Left lobe of liver (tissue), 2 donors: ENCODE measurements around the gene DDX49. TPM values are rescaled to one million over a fixed set of nuclear protein-coding genes. Genes with fewer than 3 reads are reported as not detected.

Experiments
- ATAC-seq: fragments of 200-7000 bp; cut with Tn5 transposase; one replicate; pipeline ENCODE4 v1.9.1; 2020; ENCODE audit warnings: mild to moderate bottlenecking, moderate library complexity
- DNase-seq: peaks from one replicate; pipeline ENCODE4 v3.0.0-alpha.2; 2020; ENCODE audit warnings: low spot score
- total RNA-seq: library from RNA; stranded (reverse); gene quantifications from one replicate; pipeline ENCODE4 v1.2.1, GENCODE V29; 2021
- donor health status: DM: no; HTN: no; CAD: no; lungs with moderate emphysema.
- donor health status: DM: no; HTN: yes; CAD: no.

The DDX49 gene, protein sequence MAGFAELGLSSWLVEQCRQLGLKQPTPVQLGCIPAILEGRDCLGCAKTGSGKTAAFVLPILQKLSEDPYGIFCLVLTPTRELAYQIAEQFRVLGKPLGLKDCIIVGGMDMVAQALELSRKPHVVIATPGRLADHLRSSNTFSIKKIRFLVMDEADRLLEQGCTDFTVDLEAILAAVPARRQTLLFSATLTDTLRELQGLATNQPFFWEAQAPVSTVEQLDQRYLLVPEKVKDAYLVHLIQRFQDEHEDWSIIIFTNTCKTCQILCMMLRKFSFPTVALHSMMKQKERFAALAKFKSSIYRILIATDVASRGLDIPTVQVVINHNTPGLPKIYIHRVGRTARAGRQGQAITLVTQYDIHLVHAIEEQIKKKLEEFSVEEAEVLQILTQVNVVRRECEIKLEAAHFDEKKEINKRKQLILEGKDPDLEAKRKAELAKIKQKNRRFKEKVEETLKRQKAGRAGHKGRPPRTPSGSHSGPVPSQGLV
- 18.9 TPM for total RNA-seq

DNA sequence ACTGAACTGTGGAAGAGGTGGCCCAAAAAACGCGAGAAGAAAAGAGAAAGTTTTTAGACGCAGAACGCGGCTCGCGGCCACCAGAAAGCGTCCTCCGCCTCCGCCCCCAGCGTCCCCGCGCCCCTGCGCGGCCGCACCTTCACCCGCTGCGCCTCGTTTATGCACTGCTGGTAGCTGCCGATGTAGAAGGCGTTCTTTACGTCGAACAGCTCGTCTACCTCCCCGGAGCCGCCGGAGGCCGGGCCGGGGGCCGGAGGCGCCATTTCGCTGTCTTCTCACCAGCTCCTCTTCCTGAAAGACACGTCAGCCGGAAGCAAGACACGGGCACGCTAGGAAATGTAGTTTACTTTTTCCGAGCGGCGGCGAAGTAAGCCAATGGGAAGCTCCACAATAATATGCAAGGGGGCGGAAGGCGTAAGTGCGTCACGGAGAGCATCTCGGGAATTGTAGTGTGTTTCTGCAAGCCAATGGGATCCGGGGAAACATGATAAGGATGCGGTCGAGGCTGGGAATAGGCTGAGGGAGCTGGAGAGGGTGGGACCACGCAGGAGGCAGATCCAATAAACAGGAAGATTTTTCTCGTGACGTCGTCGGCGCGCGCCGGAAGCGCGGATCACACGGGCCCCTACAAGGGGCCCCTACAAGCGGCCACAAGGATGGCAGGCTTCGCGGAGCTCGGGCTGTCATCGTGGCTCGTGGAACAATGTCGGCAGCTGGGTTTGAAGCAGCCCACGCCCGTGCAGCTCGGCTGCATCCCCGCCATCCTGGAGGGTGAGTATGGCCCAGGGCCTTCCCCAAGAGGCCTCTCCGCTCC, at the start of gene DDX49, which contains the start of gene COPE:
Gene DDX49, plus strand, starts transcription at position 630 of the 814 bp plus-strand sequence. Its CDS starts 27 bp downstream, at position 657.
Gene COPE, minus strand, starts transcription at position 302 of the 814 bp plus-strand sequence. Its CDS starts 39 bp downstream, at position 263.
- ATAC-seq (peak; percentile 97), DNase-seq (peak; percentile 98)

DNA sequence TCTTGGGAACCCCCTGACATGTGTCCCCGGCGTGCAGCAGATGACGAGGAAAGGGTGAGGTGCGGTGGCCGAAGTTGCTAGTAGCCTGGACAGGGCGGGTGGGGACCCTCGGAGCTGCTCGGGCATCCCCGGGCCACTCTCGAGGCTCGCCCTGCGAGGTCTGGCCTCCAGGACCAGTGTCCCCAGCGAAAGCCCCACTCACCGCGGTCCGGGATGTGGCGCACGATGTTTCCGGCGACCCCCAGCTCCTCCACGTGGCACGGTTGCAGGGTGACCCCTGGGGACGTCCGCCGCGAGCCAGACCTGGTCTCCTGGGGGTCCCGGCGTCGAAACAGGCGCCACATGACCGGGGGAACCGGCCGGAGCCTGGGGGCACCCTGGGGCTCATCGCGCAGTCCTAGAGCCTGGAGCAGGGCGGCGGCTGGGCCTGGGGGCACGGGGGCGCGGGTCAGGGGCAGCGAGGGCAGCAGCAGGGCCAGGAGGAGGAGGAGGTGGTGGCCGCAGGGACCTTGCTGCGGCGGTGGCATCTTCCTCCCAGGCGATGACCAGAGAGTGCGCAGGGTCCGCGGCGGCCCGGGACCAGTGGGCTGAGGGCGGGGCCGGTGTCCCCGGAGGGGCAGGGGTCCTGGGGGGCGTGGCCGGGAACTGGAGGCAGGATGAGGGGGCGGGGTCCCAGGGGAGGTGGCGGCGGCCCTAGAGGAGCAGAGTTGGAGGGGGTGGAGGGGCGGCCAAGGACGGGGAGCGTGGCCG, 49.6 kb upstream of the DDX49 start:
- peak; percentile 44 for DNase-seq
- ATAC-seq: no peak

DNA sequence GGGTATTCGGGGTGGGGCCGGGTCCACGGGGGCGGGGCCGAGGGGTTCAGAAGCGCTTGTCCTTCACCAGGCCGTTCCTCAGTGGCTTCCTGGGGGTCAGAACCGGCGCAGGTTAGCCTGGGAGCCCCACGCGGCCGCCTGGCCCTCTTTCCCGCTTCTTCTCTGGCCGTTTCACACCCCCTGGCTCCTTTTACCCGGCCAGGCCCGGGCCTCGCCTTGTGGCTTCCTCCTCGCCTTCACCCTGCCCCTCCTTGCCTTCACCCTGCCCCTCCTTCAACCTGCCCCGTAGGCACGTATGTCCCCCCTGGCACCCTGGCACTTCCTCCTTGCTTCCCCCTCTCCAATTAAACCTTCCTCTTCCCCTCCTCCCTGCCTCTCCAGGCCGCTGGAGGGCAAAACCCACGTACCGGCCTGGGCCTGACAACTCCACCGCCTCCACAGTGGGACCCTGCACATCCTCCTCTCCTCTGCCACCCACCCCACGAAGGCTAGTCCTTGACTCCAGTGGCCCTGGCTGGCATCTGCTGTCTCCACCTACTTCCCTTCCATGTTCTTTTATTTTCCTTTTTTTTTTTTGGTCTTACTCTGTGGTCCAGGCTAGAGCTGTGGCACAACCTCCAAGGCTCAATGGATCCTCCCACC, 48.9 kb upstream of the DDX49 start:
- ATAC-seq (no peak), DNase-seq (no peak)

DNA sequence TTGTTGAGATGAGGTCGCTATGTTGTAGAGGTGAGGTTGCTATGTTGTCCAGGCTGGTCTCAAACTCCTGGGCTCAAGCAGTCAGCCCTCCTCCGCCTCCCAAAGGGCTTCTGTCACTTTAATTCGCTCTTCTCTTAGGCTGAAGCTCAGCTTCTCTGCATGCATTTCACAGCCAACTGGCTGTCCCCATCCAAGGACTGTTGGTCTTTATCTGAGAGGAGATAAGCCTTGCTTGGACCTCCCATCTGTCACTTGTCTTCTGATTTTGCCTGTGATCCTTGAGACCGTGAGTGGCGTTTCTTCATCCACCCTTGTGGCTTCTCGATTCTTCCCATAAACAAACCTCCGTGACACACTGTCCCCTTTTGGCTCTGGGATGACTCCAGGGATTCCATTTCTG, 48.0 kb upstream of the DDX49 start:
- ATAC-seq: no peak
- DNase-seq: no peak

DNA sequence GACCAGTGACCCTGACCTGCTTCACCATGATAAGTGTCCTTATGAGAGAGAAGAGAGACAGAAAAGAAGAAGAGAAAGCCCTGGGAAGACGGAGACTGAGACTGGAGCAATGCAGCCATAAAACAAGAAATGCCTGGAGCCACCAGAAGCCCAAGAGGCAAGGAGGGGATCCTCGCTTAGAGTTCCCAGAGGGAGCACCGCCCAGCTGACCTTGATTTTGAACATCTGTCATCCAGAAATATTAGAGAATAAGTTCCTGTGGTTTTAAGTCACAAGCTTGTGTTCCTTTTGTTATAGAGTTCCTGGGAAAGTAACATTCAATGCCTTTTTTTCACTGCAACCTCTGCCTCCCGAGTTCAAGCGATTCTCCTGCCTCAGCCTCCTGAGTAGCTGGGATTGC, 43.8 kb upstream of the DDX49 start:
- DNase-seq (no peak), ATAC-seq (no peak)

DNA sequence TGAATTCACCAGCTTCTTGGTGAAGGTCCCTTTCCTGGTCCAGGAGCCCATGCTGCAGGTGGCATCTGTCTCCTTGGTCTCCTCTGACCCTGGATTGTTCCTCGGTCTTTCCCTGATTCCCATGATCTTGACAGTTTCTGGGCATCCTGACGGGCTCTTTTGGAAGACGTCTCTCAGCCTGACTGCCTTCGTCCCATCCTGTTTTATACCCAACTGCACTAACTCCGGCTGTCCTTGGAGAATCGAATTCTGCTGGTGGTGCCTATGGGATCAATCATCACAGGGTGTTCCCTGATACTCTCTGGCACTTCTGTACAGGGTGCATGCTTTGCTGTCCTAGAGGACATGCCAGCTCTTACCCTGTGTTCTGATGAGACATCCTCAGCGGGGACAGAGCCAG, 42.6 kb upstream of the DDX49 start:
- ATAC-seq: no peak

DNA sequence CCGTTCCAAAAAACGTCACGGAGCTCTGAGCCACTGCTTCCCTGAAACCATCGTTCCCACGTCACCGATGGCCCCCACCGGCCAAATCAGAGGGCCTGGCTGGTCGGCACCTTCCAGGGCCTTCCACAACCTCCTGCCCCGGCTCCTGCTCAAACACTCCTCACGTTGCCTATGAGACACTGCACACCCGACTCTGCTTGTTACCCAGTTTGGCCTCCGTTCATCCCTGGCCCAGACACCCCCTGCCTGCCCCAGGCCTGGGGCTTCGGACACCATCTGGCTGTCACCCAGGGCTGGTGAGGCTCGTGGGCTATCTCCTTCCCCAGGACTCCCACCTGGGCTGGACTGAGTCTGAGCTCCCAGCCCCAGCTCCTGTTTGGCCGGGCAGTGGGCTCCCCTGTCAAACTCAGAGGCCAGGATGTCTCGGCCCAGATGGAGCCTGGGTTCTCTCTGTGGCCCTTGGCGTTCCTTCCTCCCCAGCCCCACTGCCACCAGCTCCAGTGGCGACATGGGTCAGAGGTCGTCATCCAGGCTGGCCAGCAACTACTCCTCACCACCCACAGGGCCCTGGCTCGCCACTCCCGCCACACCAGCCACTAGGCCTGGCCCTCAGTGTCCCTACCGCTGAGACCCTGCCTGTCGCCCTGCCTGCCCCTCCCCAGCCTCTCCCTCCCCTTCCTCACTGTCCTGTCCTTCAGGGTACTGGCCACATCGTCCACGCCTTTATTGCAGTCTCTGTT, 41.3 kb upstream of the DDX49 start:
- DNase-seq (no peak), ATAC-seq (peak; percentile 25)

More for the DNA sequence above, 42.6 kb upstream of the DDX49 start:
- no peak for DNase-seq

DNA sequence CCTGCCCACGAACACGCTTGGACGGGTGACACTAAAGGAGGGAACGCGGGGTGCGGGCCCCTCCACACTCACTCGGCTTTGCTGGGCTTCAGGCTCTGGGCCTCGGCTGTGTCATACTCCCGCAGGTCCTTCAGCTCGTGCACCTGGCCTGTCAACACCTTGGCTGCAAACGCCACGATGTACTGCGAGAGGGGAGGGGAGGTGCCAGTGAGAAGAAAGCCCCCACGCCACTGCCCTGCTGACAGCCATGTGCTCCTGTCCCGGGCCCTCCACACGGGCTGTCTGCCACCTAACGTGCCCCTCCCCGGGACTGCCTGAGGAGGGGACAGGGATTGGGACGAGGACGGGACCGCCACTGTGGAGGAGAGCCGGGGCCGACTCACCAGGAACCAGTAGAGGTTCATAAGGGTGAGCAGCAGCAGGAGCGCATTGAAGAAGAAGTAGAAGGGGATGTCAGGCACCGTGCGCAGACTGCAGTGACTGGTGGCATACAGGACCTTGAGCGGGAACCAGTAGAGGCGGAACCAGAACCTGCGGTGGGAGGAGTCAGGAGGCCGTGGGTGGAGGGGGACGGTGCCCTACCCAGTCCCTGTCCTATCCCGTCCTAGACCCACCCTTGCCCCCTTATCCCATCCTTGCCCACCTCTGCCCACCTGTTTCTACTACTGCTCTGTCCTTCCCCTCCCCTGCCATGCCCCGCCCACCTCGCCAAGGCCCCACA, 40.5 kb upstream of the DDX49 start:
- ATAC-seq: no peak
- DNase-seq: no peak

DNA sequence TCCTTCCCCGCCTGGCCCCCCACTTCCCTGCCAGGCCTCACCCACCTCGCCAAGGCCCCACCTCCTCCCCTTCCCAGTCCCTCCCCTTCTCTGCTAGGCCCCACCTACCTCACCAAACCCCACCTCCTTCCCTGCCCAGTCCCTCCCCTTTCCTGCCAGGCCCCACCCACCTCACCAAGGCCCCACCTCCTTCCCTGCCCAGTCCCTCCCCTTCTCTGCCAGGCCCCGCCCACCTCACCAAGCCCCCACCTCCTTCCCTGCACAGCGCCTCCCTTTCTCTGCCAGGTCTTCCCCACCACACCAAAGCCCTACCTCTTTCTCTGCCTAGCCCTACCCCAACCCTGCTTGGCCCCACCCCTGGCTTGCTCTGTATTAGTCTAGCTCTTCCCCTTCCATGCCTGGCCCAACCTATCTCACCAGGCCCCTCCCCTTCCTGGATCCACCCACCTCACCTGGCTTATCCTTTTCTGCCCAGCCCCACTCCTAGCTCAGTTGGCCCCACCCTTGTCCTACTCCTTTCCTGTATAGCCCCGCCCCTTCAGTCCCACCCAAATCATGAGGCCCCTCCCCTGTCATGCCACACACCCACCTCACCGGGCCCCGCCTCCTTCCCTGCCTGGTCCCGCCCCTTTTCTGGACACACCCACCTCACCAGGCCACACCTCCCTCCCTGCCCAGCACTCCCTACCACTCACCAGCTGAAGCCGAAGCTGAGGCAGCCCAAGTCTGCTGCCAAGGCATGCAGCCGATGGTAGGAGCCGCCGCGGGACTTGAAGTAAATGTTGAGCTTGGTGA, 39.7 kb upstream of the DDX49 start:
- peak; percentile 27 for ATAC-seq

DNA sequence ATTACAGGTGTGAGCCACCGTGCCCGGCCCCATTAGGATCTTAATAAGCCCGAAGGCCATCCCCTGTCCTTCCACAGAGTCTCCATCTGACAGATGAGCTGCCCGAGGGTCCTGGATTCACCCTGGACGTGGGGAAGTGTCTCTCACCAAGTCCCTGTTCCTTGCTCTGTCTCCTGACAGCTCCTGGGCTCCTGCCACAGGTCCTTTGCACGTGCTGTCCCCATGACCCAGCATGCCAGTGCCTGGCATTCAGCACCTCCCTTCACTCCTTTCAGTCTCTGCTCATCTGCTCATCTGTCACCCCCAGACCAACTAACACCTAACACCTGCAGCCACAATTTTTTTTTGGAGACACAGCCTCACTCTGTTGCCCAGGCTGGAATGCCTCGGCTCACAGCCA, 38.0 kb upstream of the DDX49 start:
- ATAC-seq (no peak), DNase-seq (no peak)

More for the DNA sequence above, 39.7 kb upstream of the DDX49 start:
- no peak for DNase-seq

DNA sequence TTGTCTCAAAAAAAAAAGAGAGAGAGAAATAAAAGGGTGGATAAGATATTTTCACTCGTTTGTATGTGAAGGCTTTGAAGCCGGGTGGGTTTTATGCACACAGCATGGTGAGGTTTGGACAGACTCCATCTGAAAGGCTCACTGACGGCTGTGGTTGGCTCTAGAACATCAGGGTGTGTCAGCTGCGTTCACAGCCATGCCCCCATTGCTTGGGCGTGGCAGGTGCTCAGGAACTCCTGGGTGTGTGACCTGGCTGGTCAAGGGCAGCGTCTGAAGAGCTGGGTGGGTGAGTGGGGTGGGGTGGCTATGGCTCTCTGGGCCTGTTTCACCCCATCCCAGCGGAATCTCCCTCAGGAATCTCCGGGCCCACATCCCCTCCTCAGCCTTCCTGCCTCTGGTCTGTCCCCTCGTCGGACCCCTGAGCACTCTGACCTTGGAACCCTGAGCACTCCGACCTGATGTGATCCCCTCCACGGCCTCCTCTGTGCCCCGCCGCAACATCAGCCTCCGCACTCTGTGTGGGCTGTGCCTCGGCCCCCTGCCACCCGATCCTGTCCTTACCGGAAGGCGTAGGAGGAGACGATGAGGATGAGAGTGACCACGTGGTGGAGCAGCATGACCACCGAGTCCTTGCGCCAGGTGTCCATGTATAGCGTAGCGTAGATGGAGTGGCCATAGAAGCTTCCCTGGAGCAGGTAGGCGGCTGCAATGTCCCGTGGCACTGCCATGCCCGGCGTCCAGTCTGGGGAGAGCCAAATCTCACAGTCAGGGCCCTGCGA, 35.8 kb upstream of the DDX49 start:
- DNase-seq: no peak
- ATAC-seq: no peak

DNA sequence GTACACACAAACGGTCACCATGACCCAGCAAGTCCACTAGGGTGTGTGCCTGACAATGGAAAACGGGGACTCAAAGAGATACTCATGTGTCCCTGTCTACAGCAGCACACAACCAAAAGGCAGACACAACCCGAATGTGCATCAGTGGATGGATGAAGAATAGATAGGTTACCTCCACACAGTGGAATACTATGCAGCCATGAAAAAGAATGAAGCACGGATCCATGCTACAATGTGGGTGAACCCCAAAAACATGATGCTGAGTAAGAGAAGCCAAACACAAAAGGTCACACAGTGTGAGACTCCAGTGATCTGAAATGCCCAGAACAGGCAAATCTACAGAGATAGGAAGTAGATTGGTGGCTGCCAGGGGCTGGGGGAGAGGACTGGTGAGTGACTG, 32.5 kb upstream of the DDX49 start:
- DNase-seq (no peak), ATAC-seq (no peak)

DNA sequence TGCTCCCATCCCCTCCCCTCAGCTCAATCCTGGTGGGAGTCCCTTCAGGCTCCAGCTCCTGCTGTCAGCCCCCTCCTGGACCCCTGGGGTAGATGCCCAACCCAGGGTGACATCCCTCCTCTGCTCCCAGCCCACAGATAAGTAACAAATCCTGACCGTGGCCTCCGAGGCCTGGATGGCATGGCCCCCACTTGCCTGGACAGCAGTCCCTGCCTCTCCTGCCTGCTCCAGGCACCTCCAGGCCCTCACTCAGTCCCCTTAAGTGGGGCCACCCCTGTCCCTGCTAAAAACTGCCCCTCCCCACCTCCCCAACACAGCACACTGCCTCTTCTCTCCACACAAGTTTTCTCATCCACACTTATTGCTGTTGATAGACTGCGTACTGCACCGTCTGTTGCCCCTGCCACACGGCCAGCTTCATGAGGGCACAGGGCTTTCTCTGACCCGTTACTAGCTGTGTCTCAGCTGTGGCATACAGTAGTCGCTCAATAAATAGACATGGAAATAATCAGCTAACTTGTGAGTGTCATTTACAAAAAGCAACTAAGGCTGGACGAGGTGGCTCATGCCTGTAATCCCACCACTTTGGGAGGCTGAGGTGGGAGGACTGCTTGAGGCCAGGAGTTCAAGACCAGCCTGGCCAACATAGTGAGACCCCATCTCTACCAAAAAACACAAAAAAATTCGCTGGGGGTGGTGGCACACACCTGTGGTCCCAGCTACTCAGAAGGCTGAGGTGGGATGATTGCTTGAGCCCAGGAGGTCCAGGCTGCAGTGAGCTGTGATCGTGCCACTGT, 29.4 kb upstream of the DDX49 start:
- ATAC-seq: no peak
- DNase-seq: no peak

DNA sequence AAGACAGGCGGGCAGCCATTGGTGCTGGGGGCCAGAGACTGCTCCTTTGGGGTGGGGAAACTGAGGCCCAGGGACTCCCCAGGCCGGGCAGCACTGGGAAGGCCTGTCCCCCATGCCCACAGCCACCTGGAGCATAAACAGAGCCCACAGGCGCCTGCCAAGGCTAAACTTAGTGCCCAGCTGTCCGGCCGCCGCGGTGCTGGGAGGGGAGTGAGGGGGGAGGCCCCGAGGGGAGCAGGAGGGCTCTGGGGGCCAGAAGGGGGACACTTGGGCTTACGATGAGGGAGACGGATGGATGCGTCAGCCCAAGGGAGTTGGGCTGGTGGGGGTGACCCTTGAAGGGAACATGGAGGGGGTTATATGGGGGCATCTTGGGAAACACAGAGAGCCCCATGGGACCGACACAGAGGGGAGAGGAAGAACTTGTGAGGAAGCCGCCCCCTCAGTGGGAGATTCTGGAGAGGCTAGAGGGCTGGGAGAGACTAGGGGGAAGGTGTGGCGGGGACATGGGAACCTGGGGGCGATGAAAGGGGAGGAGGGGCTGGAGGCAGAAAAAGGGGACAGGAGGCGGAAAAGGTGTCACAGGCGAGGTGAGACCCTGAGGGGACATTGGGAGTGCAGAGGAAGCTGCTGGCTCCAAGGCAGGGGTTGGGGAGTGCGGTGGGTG, 25.8 kb upstream of the DDX49 start:
- DNase-seq: no peak
- ATAC-seq: no peak

DNA sequence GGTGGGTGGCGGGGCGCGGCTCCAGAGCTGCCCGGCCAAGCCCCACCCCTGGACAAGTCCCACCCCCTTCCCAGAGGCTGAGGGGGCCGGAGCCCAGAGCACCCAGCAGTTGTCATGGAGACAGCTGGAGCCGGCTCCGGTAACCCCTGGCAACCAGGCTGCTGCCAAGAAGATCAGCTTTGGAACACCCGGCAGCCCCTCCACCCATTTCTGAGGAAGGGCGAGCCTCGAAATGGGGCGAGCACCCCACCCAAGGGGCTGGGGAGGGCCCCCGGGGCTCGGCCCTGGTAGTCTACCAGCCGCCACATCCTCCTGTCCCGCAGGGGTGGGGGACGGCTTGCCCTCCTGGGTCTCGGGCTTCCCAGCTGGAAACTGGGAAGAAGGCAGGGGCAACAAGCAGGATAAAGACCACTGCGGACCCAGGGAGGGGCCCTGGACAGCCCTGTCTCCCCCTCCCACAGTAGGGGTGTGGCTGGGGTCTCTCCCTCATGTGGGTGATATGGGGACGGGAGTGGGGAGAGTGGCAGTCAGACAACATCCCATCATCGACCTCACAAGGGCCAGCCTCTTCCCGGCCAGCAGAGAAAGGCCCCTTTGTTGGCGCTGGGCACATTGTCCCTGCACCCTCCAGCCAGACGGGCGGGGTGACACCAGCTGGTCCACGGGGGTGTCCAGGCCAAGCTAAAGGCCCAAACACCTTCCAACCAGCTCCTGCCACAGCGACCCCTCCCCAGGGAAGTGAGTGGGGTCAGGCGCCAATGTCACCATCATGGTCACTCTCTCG, 25.1 kb upstream of the DDX49 start:
- ATAC-seq: no peak

More for the DNA sequence above, 25.1 kb upstream of the DDX49 start:
- no peak for DNase-seq
